Spleen (tissue), 7 donors: ENCODE measurements around the gene ZNF669.

Experiments used
- CTCF ChIP-seq, 11 experiments: fragments of 200-600 bp in 7 of 11; fragments of 450-650 bp in 4 of 11; sonication (generic) in 4 of 11; IDR thresholded peaks in 8 of 11; conservative IDR thresholded peaks in 3 of 11; 1 replicate in 7 of 11; 2 replicates in 4 of 11; pipeline versions ENCODE4 v1.4.0 to v1.8.0; 2016 to 2021; ENCODE audit warnings: antibody characterized with exemption in 11 of 11, inconsistent platforms in 4 of 11, mild to moderate bottlenecking in 1 of 11
- POLR2A ChIP-seq, 3 donors: fragments of 450-650 bp; IDR thresholded peaks; one replicate each; pipeline ENCODE4 v1.5.1; 2017; ENCODE audit warnings: antibody characterized with exemption in 3 of 3, mild to moderate bottlenecking in 1 of 3
- POLR2AphosphoS5 ChIP-seq, 3 donors: sonication (generic); formaldehyde crosslinking; IDR thresholded peaks; one replicate each; pipeline ENCODE4 v1.5.1; 2017; ENCODE audit warnings: antibody characterized with exemption in 3 of 3
- donor health status: DM: no; HTN: no; CAD: no; lungs with moderate emphysema.
- donor health status: DM: no; HTN: no; CAD: no.
- donor health status: DM: no; HTN: no; CAD: no.

GRCh38 chr1:247090455-247090854 lies 13.7 kb downstream of the ZNF669 start:
- no peak for TF ChIP-seq CTCF (IDR thresholded peaks at IDR 0.05 in 8 of 11, conservative IDR thresholded peaks at IDR 0.05 in 3 of 11)
- no peak for TF ChIP-seq POLR2A (IDR thresholded peaks at IDR 0.05)
- TF ChIP-seq POLR2AphosphoS5 (IDR thresholded peaks at IDR 0.05), result no peak
